Jurkat, Clone E6-1 (cell line): ENCODE measurements around the gene BACH2.
"Not testable (repeated sequence)": the region's sequence is repeated elsewhere in the genome, so short reads cannot be mapped to it uniquely, and the experiment has no call there.

Source experiments
- DNase-seq: peaks from one replicate; pipeline ENCODE4 v3.0.0-alpha.2; 2011; ENCODE audit warnings: low read depth, low spot score
- H3K4me3 ChIP-seq: 2 replicates; pipeline ENCODE4 v1.5.1; 2011; ENCODE audit warnings: mild to moderate bottlenecking, low read length, control low read depth, moderate library complexity

BACH2 gene

GRCh38 chr6:89930789-89931188 lies 365.9 kb downstream of the BACH2 start:
- no peak for DNase-seq
- H3K4me3 ChIP-seq = no peak overlapping the region

GRCh38 chr6:89928604-89929003 lies 368.0 kb downstream of the BACH2 start:
- H3K4me3 ChIP-seq = no peak overlapping the region
- no peak for DNase-seq

- no peak for DNase-seq
- no peak overlapping the region for H3K4me3 ChIP-seq
Observed at GRCh38 chr6:89927791-89928550, 368.7 kb downstream of the BACH2 start.

GRCh38 chr6:89927264-89927663 lies 369.4 kb downstream of the BACH2 start:
- no peak overlapping the region for H3K4me3 ChIP-seq
- no peak for DNase-seq

- no peak for DNase-seq
- no peak overlapping the region for H3K4me3 ChIP-seq
Observed at GRCh38 chr6:89925826-89926225, 370.8 kb downstream of the BACH2 start.

- no peak overlapping the region for H3K4me3 ChIP-seq
- no peak for DNase-seq
Observed at GRCh38 chr6:89924231-89924630, 372.4 kb downstream of the BACH2 start.

GRCh38 chr6:89921691-89922090 lies 375.0 kb downstream of the BACH2 start:
- H3K4me3 ChIP-seq = no peak overlapping the region
- DNase-seq = no peak

GRCh38 chr6:89921197-89921596 lies 375.4 kb downstream of the BACH2 start:
- no peak overlapping the region for H3K4me3 ChIP-seq
- no peak for DNase-seq

GRCh38 chr6:89917801-89918366 lies 378.8 kb downstream of the BACH2 start:
- no peak for DNase-seq

GRCh38 chr6:89917216-89917615 lies 379.4 kb downstream of the BACH2 start:
- DNase-seq = no peak
- H3K4me3 ChIP-seq = no peak overlapping the region

More at GRCh38 chr6:89917801-89918366, 378.8 kb downstream of the BACH2 start:
- H3K4me3 ChIP-seq = no peak overlapping the region

GRCh38 chr6:89916136-89916920 lies 380.3 kb downstream of the BACH2 start:
- H3K4me3 ChIP-seq = no peak overlapping the region
- no peak for DNase-seq

GRCh38 chr6:89910902-89911240 lies 385.8 kb downstream of the BACH2 start:
- no peak overlapping the region for H3K4me3 ChIP-seq
- no peak for DNase-seq

- H3K4me3 ChIP-seq = not testable (repeated sequence)
Observed at GRCh38 chr6:89910001-89910901, 386.4 kb downstream of the BACH2 start.

GRCh38 chr6:89895276-89895874 lies 401.3 kb downstream of the BACH2 start:
- H3K4me3 ChIP-seq = no peak overlapping the region
- peak; percentile 10 for DNase-seq

More at GRCh38 chr6:89910001-89910901, 386.4 kb downstream of the BACH2 start:
- not testable (repeated sequence) for DNase-seq

- DNase-seq = no peak
- no peak within 1 kb of the TSS for H3K4me3 ChIP-seq
Observed at GRCh38 chr6:89894169-89894568, 402.5 kb downstream of the BACH2 start, which contains the start of gene GJA10. GJA10 (plus strand) TSS chr6:89894469; CDS start chr6:89894469, 0 bp downstream.

GRCh38 chr6:89892577-89892976 lies 404.1 kb downstream of the BACH2 start:
- not testable (repeated sequence) for DNase-seq, H3K4me3 ChIP-seq

- H3K4me3 ChIP-seq, DNase-seq: not testable (repeated sequence)
Observed at GRCh38 chr6:89890845-89891528, 405.7 kb downstream of the BACH2 start.

GRCh38 chr6:89888871-89889270 lies 407.8 kb downstream of the BACH2 start:
- H3K4me3 ChIP-seq = no peak overlapping the region
- no peak for DNase-seq
